GM21360 (cell line): ENCODE results near the gene PSAT1.
A peak's percentile ranks its signal among the peaks of the same experiment; 100 is the strongest.

ENCODE experiments used
- ATAC-seq: cut with Tn5 transposase; IDR thresholded peaks from one replicate; pipeline ENCODE4 v1.9.1; 2021; ENCODE audit warnings: mild to moderate bottlenecking, moderate library complexity; ENCODE audit not compliant: unreplicated experiment

The PSAT1 gene

DNA sequence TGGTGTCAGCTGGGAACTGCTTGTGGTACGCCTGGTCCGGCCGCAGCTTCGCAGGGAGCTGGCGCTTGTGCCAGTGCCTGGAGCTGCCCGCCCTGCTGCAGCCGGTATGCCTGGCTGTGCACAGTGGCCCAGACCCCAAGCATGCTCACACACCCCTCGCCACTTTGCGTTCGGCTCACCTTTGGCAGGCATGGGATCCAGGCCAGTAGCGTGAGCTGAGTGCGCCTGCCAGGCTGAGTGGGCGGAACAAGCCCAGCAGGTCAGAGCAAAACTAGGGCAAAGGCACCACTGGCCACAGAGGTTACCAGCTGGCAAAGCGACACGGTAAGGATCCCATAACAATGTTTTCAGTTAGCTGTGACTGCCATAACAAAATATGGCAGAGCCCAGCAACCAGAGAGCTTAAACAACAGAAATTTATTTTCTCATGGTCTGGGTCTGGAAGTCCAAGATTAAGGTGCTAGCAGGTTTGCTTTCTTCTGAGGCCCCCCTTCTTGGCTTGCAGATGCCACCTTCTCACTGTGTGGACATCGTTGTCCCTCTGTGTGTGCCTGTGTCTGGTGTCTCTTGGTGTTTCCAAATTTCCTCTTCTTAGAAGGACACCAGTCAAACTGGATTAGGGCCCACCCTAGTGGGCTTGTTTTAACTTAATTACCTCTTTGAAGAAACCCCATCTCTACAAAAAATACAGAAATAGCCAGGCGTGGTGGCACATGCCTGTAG, 61.6 kb downstream of the PSAT1 start:
- ATAC-seq, result no peak

- no peak for ATAC-seq
These were observed 66.3 kb downstream of the PSAT1 start for GRCh38 chr9:78363221-78363620.

DNA sequence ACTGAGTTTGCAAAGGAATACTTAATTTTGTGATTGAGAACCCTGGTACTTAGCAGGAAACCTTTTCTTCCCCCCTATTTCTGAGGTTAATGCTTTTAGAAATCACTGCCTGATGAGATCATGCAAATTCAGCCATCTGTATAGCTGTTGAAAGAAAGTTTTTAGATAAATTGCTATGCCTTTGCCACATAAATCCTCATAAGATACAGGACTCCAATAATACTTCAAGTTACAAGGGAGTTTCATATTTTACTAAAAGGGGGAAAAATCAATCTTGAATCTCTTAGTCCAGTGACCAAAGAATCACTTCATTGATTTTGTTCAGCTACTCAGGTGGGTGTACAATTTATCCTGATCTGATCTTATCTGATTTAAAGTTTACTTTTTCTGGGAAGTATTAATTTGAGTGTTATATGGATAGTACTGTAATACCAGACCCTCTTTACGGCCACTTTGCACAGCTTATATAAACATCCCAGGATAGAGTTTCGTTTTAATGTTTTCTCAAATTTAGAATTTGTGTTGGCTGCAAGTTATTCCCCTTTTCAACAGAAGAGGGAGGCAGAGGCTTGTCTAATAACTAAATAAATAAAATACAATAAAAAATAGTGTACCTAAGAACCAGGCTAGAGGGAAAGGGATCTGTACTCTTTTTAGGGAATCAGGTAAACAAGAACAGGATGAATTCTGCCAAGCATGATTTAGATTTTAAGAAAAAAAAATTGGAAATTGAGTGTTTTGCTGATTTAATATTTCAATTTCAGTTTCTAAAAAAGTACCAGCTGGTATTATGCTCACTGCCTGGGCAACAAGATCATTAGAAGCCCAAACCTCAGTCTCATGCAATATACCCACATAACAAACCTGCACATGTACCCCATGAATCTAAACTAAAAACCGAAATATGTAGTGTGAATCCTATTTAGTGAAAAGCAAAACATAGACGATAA, 69.1 kb downstream of the PSAT1 start:
- ATAC-seq, result no peak

GRCh38 chr9:78366827-78367226, 69.9 kb downstream of the PSAT1 start:
- no peak for ATAC-seq

GRCh38 chr9:78368236-78368635, 71.3 kb downstream of the PSAT1 start:
- no peak for ATAC-seq

GRCh38 chr9:78369639-78370219, 72.8 kb downstream of the PSAT1 start:
- peak; percentile 60 for ATAC-seq

DNA sequence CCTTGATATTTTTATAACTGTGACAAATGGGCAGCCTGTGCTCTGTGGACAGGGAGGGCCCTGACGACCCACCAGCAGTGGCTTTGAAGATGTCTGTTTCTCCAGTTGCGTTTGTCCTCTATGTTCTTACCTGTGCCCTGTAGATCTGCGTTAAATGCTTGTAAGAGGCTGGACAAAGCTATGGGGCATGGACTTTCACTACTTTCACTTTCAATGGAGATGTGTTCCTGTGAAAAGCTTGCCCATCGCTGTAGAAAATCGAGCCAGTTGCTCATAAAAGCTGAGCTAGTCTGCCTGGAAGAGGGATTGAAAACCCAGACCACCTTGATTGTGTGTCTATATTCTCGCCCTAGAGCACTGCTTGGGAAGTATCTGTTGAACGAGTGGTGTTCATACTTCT, 74.1 kb downstream of the PSAT1 start:
- no peak for ATAC-seq

- ATAC-seq, result no peak
These were observed 75.1 kb downstream of the PSAT1 start for GRCh38 chr9:78371981-78372380.
